HepG2 (cell line): ENCODE data around the gene FRG1. TPM values are rescaled to one million over a fixed set of nuclear protein-coding genes. Genes with fewer than 3 reads are reported as not detected.
"Not testable (repeated sequence)": the region's sequence is repeated elsewhere in the genome, so short reads cannot be mapped to it uniquely, and the experiment has no call there.

Source experiments
- ATAC-seq: fragments of 200-7000 bp; cut with Tn5 transposase; 3 replicates; pipeline ENCODE4 v1.9.1; 2020; ENCODE audit warnings: mild to moderate bottlenecking, moderate library complexity
- BruUV-seq: library from RNA; stranded (reverse); fragments of 400-500 nt; replicated peaks from 2 replicates; lab custom pipeline; 2021; lab: Mats Ljungman, UMichigan
- CTCF ChIA-PET: fragments of 300-600 bp; formaldehyde crosslinking; extraction: SDS; loops from one replicate; lab custom pipeline; 2021; ENCODE audit warnings: low total read pairs, inconsistent platforms, low intra/inter-chr PET ratio; lab: Yijun Ruan, JAX
- POLR2A ChIA-PET: fragments of 350-600 bp; sonication (Branson Sonifier 250); formaldehyde crosslinking; loops from one replicate; lab custom pipeline; 2020; ENCODE audit warnings: antibody characterized with exemption, inconsistent platforms; lab: Yijun Ruan, JAX
- DNase-seq: peaks from one replicate; pipeline ENCODE4 v3.0.0-alpha.2; 2015; ENCODE audit warnings: low spot score
- FAIRE-seq: peaks from 3 replicates; lab custom pipeline; 2011; peaks lifted over from hg19 to GRCh38; lab: Jason Lieb, UNC
- H2AFZ ChIP-seq: one replicate; pipeline ENCODE4 v1.6.1; 2011; ENCODE audit warnings: low read length, inconsistent platforms
- H3K27ac ChIP-seq: fragments of 300-600 bp; 3 replicates; pipeline ENCODE4 v1.8.0; 2011; ENCODE audit warnings: mixed run types, mild to moderate bottlenecking, mixed read lengths, low read length, inconsistent platforms; ENCODE audit not compliant: insufficient read depth; ENCODE audit errors: extremely low read length
- H3K27me3 ChIP-seq, 2 experiments: fragments of 200-600 bp in 1 of 2; 2 replicates in 1 of 2; 3 replicates in 1 of 2; pipeline versions ENCODE4 v1.6.0 to v1.8.0; 2011; ENCODE audit warnings: low read length in 2 of 2, mild to moderate bottlenecking in 2 of 2, moderate library complexity in 2 of 2, inconsistent platforms in 1 of 2; ENCODE audit not compliant: insufficient read depth in 2 of 2, control insufficient read depth in 1 of 2
- H3K36me3 ChIP-seq, 2 experiments: fragments of 200-600 bp in 1 of 2; replicated peaks in 1 of 2; 2 replicates in 1 of 2; 3 replicates in 1 of 2; pipeline versions ENCODE4 v1.5.1 to v1.8.0; 2011; ENCODE audit warnings: low read length in 2 of 2, inconsistent platforms in 1 of 2; ENCODE audit not compliant: insufficient read depth in 2 of 2, control insufficient read depth in 1 of 2
- H3K4me1 ChIP-seq: 2 replicates; pipeline ENCODE4 v1.5.1; 2012; ENCODE audit warnings: low read length, inconsistent platforms; ENCODE audit not compliant: insufficient read depth
- H3K4me2 ChIP-seq: 2 replicates; pipeline ENCODE4 v1.6.0; 2011; ENCODE audit warnings: low read depth, low read length, inconsistent platforms
- H3K4me3 ChIP-seq, 3 experiments: fragments of 200-600 bp in 1 of 3; sonication (generic), shearing (Covaris generic) in 1 of 3; replicated peaks in 1 of 3; 2 replicates each; pipeline ENCODE4 v1.5.1; 2011 to 2016; ENCODE audit warnings: low read length in 3 of 3, inconsistent platforms in 2 of 3, low read depth in 2 of 3, mild to moderate bottlenecking in 2 of 3, control low read depth in 1 of 3, mixed read lengths in 1 of 3; ENCODE audit not compliant: insufficient read depth in 1 of 3
- H3K79me2 ChIP-seq: one replicate; pipeline ENCODE4 v1.6.1; 2011; ENCODE audit warnings: low read length, inconsistent platforms; ENCODE audit not compliant: insufficient read depth
- H3K9ac ChIP-seq: 2 replicates; pipeline ENCODE4 v1.6.0; 2011; ENCODE audit warnings: mild to moderate bottlenecking, low read depth, low read length, inconsistent platforms; ENCODE audit not compliant: insufficient read depth
- H3K9me3 ChIP-seq: 2 replicates; pipeline ENCODE4 v1.5.1; 2012; ENCODE audit warnings: mild to moderate bottlenecking, low read length
- H4K20me1 ChIP-seq: 2 replicates; pipeline ENCODE4 v1.6.0; 2011; ENCODE audit warnings: inconsistent platforms, mild to moderate bottlenecking, low read length, moderate library complexity; ENCODE audit not compliant: insufficient read depth
- HDAC2 ChIP-seq: sonication (generic); formaldehyde crosslinking; IDR thresholded peaks from 2 replicates; pipeline ENCODE4 v1.4.0; 2020; ENCODE audit warnings: missing genetic modification reagents
- KAT8 ChIP-seq: IDR thresholded peaks from 2 replicates; pipeline ENCODE4 v1.6.1; 2016; ENCODE audit warnings: missing genetic modification reagents, missing compliant biosample characterization
- NKX3-1 ChIP-seq: sonication (generic); formaldehyde crosslinking; IDR thresholded peaks from 2 replicates; pipeline ENCODE4 v1.5.0; 2020; ENCODE audit warnings: missing genetic modification reagents
- NPAS2 ChIP-seq: sonication (generic); formaldehyde crosslinking; IDR thresholded peaks from 2 replicates; pipeline ENCODE4 v1.8.0; 2022; ENCODE audit warnings: mild to moderate bottlenecking, missing genetic modification reagents, borderline replicate concordance
- STAG1 ChIP-seq: sonication (generic); formaldehyde crosslinking; IDR thresholded peaks from 2 replicates; pipeline ENCODE4 v1.4.0; 2020; ENCODE audit warnings: missing genetic modification reagents
- ZMAT3 ChIP-seq: sonication (generic); formaldehyde crosslinking; conservative IDR thresholded peaks from 2 replicates; pipeline ENCODE4 v1.7.0; 2021; ENCODE audit warnings: missing genetic modification reagents
- ZNF496 ChIP-seq: sonication (generic); formaldehyde crosslinking; IDR thresholded peaks from 2 replicates; pipeline ENCODE4 v1.8.1; 2023; ENCODE audit warnings: mild to moderate bottlenecking, moderate library complexity, missing genetic modification reagents; ENCODE audit not compliant: insufficient replicate concordance
- ZNF674 ChIP-seq: sonication (generic); formaldehyde crosslinking; IDR thresholded peaks from 2 replicates; pipeline ENCODE4 v1.5.0; 2020; ENCODE audit warnings: low read depth, mild to moderate bottlenecking, missing genetic modification reagents
- WGBS: methylation state at CpG from one replicate; pipeline ENCODE4 v1.1.6; 2017; ENCODE audit warnings: low lambda C conversion rate; 5-methylcytosine and 5-hydroxymethylcytosine counted together
- in situ Hi-C: cut with HindIII; loops from 2 replicates; pipeline ENCODE4 v1.10.0; 2017; ENCODE audit warnings: low pct_unique_long_range_greater_than_20kb; ENCODE audit not compliant: extremely low pct_ligation_motif_present
- intact Hi-C: fragments of 100-400 bp; cut with micrococcal nuclease; formaldehyde crosslinking; loops from one replicate; pipeline ENCODE4 v1.10.0; 2022; ENCODE audit not compliant: unreplicated experiment
- polyA plus RNA-seq, 8 experiments: library from polyadenylated mRNA; depleted of rRNA in 3 of 8; stranded (reverse) in 7 of 8; unstranded in 1 of 8; fragments of >200 nt; fragmentation: Illumina TruSeq in 4 of 8; extraction: Trizol in 4 of 8; gene quantifications; 2 replicates each; pipeline versions ENCODE4 v1.2.1 to v1.2.3, GENCODE V29; 2011 to 2016; ENCODE audit warnings: low read depth in 4 of 8, missing spikeins in 1 of 8, mixed read lengths in 1 of 8; ENCODE audit not compliant: insufficient read depth in 1 of 8
- total RNA-seq, 5 experiments: library from RNA; depleted of rRNA; stranded (reverse); fragments of >200 nt; fragmentation: Illumina TruSeq; extraction: Trizol; gene quantifications; 2 replicates each; pipeline ENCODE4 v1.2.3, GENCODE V29; 2016; ENCODE audit warnings: low read depth in 1 of 5
- TF ChIP-seq, protein P1 (sequence below): sonication (generic); formaldehyde crosslinking; IDR thresholded peaks from 2 replicates; pipeline ENCODE4 v1.5.1; 2020; ENCODE audit warnings: mild to moderate bottlenecking, missing genetic modification reagents

FRG1 gene
- total and polyA plus RNA-seq, 2 of the 13 experiments (the other 11 are each of a cell fraction or from before 2014, with no cell fraction given), result 5.7 to 42.6 TPM

GRCh38 chr4:189984661-189985060 is 44.0 kb downstream of the FRG1 start:
- H3K4me2 ChIP-seq, H3K4me3 ChIP-seq, H3K79me2 ChIP-seq, FAIRE-seq, BruUV-seq, H3K4me1 ChIP-seq, H2AFZ ChIP-seq, H3K9ac ChIP-seq, in situ Hi-C loops, H3K9me3 ChIP-seq, ATAC-seq, DNase-seq, intact Hi-C loops, POLR2A ChIA-PET, H3K27ac ChIP-seq, CTCF ChIA-PET, H4K20me1 ChIP-seq, H3K27me3 ChIP-seq, H3K36me3 ChIP-seq: not testable (repeated sequence)
- WGBS, result 65% methylated on average over 15 of the region's 31 CpGs

DNA sequence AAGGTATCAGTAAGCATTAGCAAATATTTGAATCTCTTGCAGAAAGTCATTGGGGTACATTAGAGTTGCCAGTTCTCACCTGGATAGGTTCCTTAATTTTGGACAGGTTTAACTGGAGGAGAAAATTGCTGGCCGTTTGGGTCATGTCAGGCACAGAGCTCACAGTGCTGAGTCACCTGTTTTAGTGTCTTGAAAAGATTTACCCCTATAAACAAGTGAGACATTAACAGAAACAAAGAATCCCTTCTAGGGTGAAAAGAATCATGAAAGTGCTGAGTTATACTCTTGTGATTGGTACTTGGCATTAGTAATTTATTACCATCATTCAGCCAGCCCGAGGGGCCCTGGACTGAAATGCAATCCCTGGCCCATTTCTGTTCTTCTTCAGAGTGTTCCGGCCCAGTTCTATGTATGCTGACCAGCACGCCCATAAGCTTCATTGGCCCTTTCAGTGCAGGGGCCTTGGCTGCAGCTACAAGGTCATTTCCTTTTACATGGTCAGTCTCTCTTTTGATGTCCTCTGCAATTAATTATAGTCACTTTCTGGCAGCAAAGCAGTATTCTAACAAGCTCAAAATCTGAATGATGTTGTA is 45.1 kb downstream of the FRG1 start:
- H3K9ac ChIP-seq, H3K4me2 ChIP-seq, FAIRE-seq, H3K36me3 ChIP-seq, H3K27me3 ChIP-seq, BruUV-seq, H2AFZ ChIP-seq, ATAC-seq, H3K4me3 ChIP-seq, in situ Hi-C loops, H3K79me2 ChIP-seq, H3K9me3 ChIP-seq, H4K20me1 ChIP-seq, DNase-seq, H3K27ac ChIP-seq, CTCF ChIA-PET, intact Hi-C loops, POLR2A ChIA-PET, H3K4me1 ChIP-seq: not testable (repeated sequence)
- WGBS, result 12% methylated on average over 4 of the region's 4 CpGs

DNA sequence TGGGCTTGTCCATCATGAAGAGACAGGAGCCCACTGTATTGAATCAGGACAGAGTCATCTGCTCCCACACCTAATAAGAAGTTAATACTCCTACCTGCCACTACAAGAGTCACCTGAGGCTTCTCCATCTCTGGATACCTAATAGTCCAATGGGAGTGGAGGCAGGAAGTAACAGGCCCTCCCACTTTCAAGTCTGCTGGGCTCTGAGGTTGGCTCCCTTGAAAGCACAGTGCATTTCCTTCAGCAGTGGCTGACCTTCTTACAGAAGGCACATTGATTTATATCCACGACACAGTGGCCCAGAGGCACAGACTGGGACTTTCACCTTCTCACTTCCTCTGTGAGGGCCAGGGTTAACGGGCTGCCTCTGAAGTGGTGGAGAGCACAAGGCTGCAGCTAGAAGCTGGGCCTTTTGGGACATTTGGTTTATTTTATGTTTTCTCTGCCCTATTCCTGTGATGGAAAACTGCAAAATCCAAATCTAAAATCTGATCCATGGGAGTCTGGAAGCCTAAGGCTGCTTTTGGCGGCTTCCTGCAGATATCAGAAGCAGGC is 48.3 kb downstream of the FRG1 start:
- no peak overlapping the region for H3K27ac ChIP-seq
- WGBS, result 0% methylated on average over 3 of the region's 3 CpGs
- BruUV-seq, result no TSS peak
- in situ Hi-C loops (no loop called here), intact Hi-C loops (no loop called here)
- DNase-seq (no peak), FAIRE-seq (no peak), ATAC-seq (no peak)
- H3K4me1 ChIP-seq, result no peaks in the 10 kb centered on the region
- no peak overlapping the region for H3K4me3 ChIP-seq
- H3K27me3 ChIP-seq, result no peaks in the 10 kb centered on the region
- H3K36me3 ChIP-seq, result no peaks in the 10 kb centered on the region
- no peaks in the 10 kb centered on the region for H4K20me1 ChIP-seq
- CTCF ChIA-PET, result no interaction called here
- POLR2A ChIA-PET, result no interaction called here
- no peak overlapping the region for H2AFZ ChIP-seq
- H3K79me2 ChIP-seq, result no peaks in the 10 kb centered on the region
- no peaks in the 10 kb centered on the region for H3K9me3 ChIP-seq
- H3K9ac ChIP-seq, result no peak overlapping the region
- H3K4me2 ChIP-seq, result no peak overlapping the region
- TF ChIP-seq KAT8, result no peak
- no peak for TF ChIP-seq ZMAT3 (CRISPR knock-in tag)
- TF ChIP-seq ZNF674 (CRISPR knock-in tag), result no peak
- no peak for TF ChIP-seq HDAC2 (CRISPR knock-in tag)
- no peak for TF ChIP-seq NPAS2
- TF ChIP-seq NKX3-1 (CRISPR knock-in tag), result no peak
- TF ChIP-seq STAG1 (CRISPR knock-in tag), result no peak
- no peak for TF ChIP-seq ZNF496 (CRISPR knock-in tag)
- TF ChIP-seq, protein P1, sequence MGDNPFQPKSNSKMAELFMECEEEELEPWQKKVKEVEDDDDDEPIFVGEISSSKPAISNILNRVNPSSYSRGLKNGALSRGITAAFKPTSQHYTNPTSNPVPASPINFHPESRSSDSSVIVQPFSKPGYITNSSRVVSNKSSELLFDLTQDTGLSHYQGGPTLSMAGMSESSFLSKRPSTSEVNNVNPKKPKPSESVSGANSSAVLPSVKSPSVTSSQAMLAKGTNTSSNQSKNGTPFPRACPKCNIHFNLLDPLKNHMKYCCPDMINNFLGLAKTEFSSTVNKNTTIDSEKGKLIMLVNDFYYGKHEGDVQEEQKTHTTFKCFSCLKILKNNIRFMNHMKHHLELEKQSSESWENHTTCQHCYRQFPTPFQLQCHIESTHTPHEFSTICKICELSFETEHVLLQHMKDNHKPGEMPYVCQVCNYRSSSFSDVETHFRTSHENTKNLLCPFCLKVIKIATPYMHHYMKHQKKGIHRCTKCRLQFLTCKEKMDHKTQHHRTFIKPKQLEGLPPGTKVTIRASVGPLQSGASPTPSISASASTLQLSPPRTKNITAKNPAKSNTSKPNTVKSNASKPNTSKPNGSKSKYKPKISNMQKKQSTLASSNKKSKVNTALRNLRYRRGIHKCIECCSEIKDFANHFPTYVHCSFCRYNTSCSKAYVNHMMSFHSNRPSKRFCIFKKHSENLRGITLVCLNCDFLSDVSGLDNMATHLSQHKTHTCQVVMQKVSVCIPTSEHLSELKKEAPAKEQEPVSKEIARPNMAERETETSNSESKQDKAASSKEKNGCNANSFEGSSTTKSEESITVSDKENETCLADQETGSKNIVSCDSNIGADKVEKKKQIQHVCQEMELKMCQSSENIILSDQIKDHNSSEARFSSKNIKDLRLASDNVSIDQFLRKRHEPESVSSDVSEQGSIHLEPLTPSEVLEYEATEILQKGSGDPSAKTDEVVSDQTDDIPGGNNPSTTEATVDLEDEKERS (CRISPR knock-in tag), result no peak
